ENCODE measurements around the gene MIPOL1. TPM values are rescaled to one million over a fixed set of nuclear protein-coding genes. Genes with fewer than 3 reads are reported as not detected.
"Not testable (repeated sequence)": the region's sequence is repeated elsewhere in the genome, so short reads cannot be mapped to it uniquely, and the experiment has no call there.

MIPOL1 gene
- total RNA-seq, 4 donors from 2014 or later: 11.4 to 25.7 (median 18.9) TPM

DNA sequence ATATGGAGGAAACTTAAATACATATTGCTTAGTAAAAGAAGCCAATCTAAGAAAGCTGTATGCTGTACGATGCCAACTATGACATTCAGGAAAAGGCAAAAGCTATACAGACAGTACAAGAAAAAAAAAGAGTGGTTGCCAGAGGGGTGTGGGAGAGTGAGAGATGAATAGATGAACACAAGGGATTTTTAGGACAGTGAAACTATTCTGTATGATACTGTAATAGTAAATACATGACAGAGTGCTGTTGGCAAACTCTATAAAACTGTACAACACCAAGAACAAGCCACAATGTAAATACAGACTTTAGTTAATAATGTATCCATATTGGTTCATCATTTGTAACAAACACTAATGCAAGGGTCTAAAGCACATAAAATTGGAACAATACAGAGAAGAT lies 10.9 kb upstream of the MIPOL1 start:
- no peaks in the 10 kb centered on the region for H3K36me3 ChIP-seq
- no peak overlapping the region for H3K27ac ChIP-seq
- WGBS, 2 donors: 86 to 91% methylated on average over 1 of the region's 1 CpG
- H3K27me3 ChIP-seq: no peaks in the 10 kb centered on the region
- DNase-seq (ENCODE audit: low spot score in 2 of 2): no peak
- H3K4me1 ChIP-seq: no peaks in the 10 kb centered on the region
- TF ChIP-seq, protein P1, sequence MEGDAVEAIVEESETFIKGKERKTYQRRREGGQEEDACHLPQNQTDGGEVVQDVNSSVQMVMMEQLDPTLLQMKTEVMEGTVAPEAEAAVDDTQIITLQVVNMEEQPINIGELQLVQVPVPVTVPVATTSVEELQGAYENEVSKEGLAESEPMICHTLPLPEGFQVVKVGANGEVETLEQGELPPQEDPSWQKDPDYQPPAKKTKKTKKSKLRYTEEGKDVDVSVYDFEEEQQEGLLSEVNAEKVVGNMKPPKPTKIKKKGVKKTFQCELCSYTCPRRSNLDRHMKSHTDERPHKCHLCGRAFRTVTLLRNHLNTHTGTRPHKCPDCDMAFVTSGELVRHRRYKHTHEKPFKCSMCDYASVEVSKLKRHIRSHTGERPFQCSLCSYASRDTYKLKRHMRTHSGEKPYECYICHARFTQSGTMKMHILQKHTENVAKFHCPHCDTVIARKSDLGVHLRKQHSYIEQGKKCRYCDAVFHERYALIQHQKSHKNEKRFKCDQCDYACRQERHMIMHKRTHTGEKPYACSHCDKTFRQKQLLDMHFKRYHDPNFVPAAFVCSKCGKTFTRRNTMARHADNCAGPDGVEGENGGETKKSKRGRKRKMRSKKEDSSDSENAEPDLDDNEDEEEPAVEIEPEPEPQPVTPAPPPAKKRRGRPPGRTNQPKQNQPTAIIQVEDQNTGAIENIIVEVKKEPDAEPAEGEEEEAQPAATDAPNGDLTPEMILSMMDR (IDR thresholded peaks at IDR 0.05): no peak
- TF ChIP-seq POLR2A (IDR thresholded peaks at IDR 0.05) (no peak), EP300 (IDR thresholded peaks at IDR 0.05) (no peak)
- no peak overlapping the region for H3K4me3 ChIP-seq
- H3K9me3 ChIP-seq: peaks cover 0 to 15% (median 0%) of the 10 kb centered on the region in 4 donors

DNA sequence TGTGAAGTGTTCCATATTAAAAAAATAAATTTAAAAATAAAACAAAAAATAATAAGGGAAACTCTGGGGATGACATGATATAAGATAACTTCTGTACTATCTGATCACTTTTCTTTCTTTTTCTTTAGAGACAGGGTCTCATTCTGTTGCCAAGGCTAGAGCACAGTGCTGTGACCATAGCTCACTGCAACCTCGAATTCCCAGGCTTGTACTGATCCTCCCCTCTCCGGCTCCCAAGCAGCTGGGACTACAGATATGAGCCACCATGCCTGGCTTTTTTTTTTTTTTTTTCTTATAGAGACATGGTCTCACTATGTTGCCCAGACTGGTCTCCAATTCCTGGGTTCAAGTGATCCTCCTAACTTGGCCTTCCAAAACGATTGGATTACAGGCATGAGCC lies 10.4 kb upstream of the MIPOL1 start:
- no peak overlapping the region for H3K4me3 ChIP-seq
- H3K4me1 ChIP-seq: no peaks in the 10 kb centered on the region
- DNase-seq (ENCODE audit: low spot score in 2 of 2): no peak
- WGBS, 2 donors: 78% methylated on average over 3 of the region's 3 CpGs
- TF ChIP-seq EP300 (IDR thresholded peaks at IDR 0.05): no peak
- TF ChIP-seq POLR2A (IDR thresholded peaks at IDR 0.05): no peak
- TF ChIP-seq, protein P1 (IDR thresholded peaks at IDR 0.05): no peak
- no peaks in the 10 kb centered on the region for H3K36me3 ChIP-seq
- no peaks in the 10 kb centered on the region for H3K27me3 ChIP-seq
- H3K27ac ChIP-seq: no peak overlapping the region
- peaks cover 0 to 15% (median 0%) of the 10 kb centered on the region in 4 donors for H3K9me3 ChIP-seq

DNA sequence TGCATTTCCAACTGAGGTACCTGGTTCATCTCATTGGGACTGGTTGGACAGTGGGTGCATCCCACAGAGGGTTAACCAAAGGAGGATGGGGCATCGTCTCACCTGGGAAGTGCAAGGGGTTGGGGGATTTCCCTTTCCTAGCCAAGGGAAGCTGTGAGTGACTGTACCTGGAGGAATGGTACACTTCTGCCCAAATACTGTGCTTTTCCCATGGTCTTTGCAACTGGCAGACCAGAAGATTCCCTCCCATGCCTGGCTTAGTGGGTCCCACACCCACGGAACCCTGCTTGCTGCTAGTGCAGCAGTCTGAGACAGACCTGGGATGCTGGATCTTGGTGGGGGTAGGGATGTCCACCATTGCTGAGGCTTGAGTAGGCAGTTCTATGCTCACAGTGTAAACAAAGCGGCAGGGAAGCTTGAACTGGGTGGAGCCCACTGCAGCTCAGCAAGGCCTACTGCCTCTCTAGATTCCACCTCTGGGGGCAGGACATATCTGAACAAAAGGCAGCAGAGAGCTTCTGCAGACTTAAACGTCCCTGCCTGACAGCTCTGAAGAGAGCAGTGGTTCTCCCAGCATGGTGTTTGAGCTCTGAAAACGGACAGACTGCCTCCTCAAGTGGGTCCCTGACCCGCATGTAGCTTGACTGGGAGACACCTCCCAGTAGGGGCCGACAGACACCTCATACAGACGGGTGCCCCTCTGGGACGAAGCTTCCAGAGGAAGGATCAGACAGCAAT lies 9.7 kb upstream of the MIPOL1 start:
- not testable (repeated sequence) for H3K27ac ChIP-seq; H3K4me3 ChIP-seq; H3K36me3 ChIP-seq; H3K27me3 ChIP-seq; DNase-seq (ENCODE audit: low spot score in 2 of 2); H3K4me1 ChIP-seq
- H3K9me3 ChIP-seq: peaks cover 0 to 15% (median 0%) of the 10 kb centered on the region in 4 donors
- WGBS, 2 donors: 75 to 77% methylated on average over 8 to 9 of the region's 9 CpGs

DNA sequence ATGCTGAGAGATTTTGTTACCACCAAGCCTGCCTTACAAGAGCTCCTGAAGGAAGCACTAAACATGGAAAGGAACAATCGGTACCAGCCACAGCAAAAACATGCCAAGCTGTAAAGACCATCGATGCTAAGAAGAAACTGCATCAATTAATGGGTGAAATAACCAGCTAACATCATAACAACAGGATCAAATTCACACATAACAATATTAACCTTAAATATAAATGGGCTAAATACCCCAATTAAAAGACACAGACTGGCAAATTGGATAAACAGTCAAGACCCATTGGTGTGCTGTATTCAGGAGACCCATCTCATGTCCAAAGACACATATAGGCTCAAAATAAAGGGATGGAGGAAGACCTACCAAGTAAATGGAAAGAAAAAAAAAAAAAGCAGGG lies 8.0 kb upstream of the MIPOL1 start:
- not testable (repeated sequence) for H3K27me3 ChIP-seq; H3K4me3 ChIP-seq; DNase-seq (ENCODE audit: low spot score in 2 of 2); H3K27ac ChIP-seq; H3K4me1 ChIP-seq; H3K36me3 ChIP-seq
- 94 to 95% methylated on average over 2 of the region's 2 CpGs for WGBS, 2 donors
- peaks cover 0 to 15% (median 0%) of the 10 kb centered on the region in 4 donors for H3K9me3 ChIP-seq

DNA sequence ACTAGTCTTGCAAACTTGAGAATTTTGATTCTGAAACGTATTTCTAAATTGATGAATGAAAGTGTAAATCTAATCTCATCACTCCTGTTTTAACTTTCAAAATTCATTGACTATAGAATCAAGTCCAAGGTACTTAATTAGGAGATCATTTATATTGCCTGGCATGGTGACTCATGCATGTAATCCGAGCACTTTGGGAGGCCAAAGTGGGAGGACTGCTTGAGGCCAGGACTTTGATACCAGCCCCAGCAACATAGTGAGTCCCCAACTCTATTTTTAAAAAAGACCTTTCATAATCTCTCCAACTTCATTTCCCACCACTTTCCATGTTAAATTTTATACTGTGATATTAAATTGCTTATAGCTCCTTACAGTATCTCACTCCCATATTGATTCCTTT lies 3.0 kb upstream of the MIPOL1 start:
- no peaks in the 10 kb centered on the region for H3K27me3 ChIP-seq
- no peaks in the 10 kb centered on the region for H3K36me3 ChIP-seq
- WGBS, 2 donors: 93 to 95% methylated on average over 2 of the region's 2 CpGs
- H3K4me1 ChIP-seq: peaks cover 0 to 21% (median 0%) of the 10 kb centered on the region in 4 donors
- H3K4me3 ChIP-seq: no peak overlapping the region
- no peak for TF ChIP-seq EP300 (IDR thresholded peaks at IDR 0.05)
- TF ChIP-seq, protein P1 (IDR thresholded peaks at IDR 0.05): no peak
- no peak for TF ChIP-seq POLR2A (IDR thresholded peaks at IDR 0.05)
- no peak for DNase-seq (ENCODE audit: low spot score in 2 of 2)
- no peak overlapping the region for H3K27ac ChIP-seq
- H3K9me3 ChIP-seq: peaks cover 0 to under 1% (median 0%) of the 10 kb centered on the region in 4 donors

DNA sequence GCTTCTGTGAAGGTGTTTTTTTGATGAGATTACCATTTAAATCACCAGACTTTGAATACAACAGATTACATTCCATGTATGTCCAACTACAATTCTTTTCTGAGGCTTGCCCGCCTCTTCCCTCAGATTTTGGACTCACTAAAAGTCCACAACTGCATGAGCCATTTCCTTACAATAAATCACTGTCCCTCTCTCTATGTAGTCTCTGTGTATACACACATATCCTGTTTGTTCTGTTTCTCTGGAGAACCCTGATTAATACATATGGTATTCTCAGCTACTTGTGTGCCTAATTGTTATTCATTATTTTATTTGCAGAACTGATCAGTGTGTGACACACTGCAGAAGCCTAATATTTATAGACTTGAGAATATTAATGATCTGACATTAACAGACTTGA lies 2.4 kb upstream of the MIPOL1 start:
- WGBS, 2 donors: 49 to 59% methylated on average over 1 of the region's 1 CpG
- Histone ChIP-seq H3K27ac (no peak overlapping the region), H3K9me3 (no peaks in the 10 kb centered on the region), H3K4me3 (no peak overlapping the region), H3K4me1 (peaks cover 0 to 25% (median 0%) of the 10 kb centered on the region in 4 donors), H3K27me3 (no peaks in the 10 kb centered on the region), H3K36me3 (no peaks in the 10 kb centered on the region)
- no peak for DNase-seq (ENCODE audit: low spot score in 2 of 2)
- no peak for TF ChIP-seq POLR2A (IDR thresholded peaks at IDR 0.05)
- TF ChIP-seq, protein P1 (IDR thresholded peaks at IDR 0.05): no peak

Measured in tibial nerve (tissue), 4 donors.